HL-60 (cell line): Measurements from ENCODE around the gene ADAMTS7.
"Not testable (repeated sequence)": the region's sequence is repeated elsewhere in the genome, so short reads cannot be mapped to it uniquely, and the experiment has no call there.

Source experiments
- DNase-seq, 2 experiments: peaks; one replicate each; pipeline ENCODE4 v3.0.0-alpha.2; 2010 to 2020; ENCODE audit warnings: low read depth in 1 of 2, low spot score in 1 of 2
- H3K27ac ChIP-seq: fragments of 250-450 bp; sonication (Bioruptor Pico); replicated peaks from 2 replicates; pipeline ENCODE4 v1.5.1; 2020; ENCODE audit warnings: mild to moderate bottlenecking, moderate library complexity
- H3K27me3 ChIP-seq: fragments of 250-450 bp; sonication (Bioruptor Pico); 2 replicates; pipeline ENCODE4 v1.5.1; 2021; ENCODE audit warnings: mild to moderate bottlenecking, moderate library complexity; ENCODE audit not compliant: insufficient read depth, poor library complexity, severe bottlenecking
- H3K4me3 ChIP-seq: replicated peaks from 2 replicates; pipeline ENCODE4 v1.5.1; 2011; ENCODE audit warnings: mild to moderate bottlenecking, control low read depth, low read length; ENCODE audit not compliant: insufficient read depth
- CTCF ChIP-seq: IDR thresholded peaks from one replicate; pipeline ENCODE4 v1.5.1; 2011; ENCODE audit warnings: low read length, control low read depth, inconsistent platforms; ENCODE audit not compliant: insufficient read depth
- GABPA ChIP-seq: IDR thresholded peaks from 2 replicates; pipeline ENCODE4 v1.6.1; 2012; ENCODE audit warnings: low read depth
- POLR2AphosphoS5 ChIP-seq: IDR thresholded peaks from 2 replicates; pipeline ENCODE4 v1.6.1; 2012; ENCODE audit warnings: low read depth
- SPI1 ChIP-seq: IDR thresholded peaks from 2 replicates; pipeline ENCODE4 v1.6.1; 2012; ENCODE audit warnings: low read depth, mild to moderate bottlenecking, borderline replicate concordance
- TF ChIP-seq, protein P1 (sequence below): IDR thresholded peaks from 2 replicates; pipeline ENCODE4 v1.6.1; 2012; ENCODE audit warnings: low read depth; ENCODE audit not compliant: insufficient replicate concordance

ADAMTS7 gene

GRCh38 chr15:78800806-78801205, 10.5 kb downstream of the ADAMTS7 start:
- Histone ChIP-seq H3K27ac (no peak overlapping the region), H3K4me3 (no peak overlapping the region), H3K27me3 (no peaks in the 10 kb centered on the region)
- TF ChIP-seq, protein P1, sequence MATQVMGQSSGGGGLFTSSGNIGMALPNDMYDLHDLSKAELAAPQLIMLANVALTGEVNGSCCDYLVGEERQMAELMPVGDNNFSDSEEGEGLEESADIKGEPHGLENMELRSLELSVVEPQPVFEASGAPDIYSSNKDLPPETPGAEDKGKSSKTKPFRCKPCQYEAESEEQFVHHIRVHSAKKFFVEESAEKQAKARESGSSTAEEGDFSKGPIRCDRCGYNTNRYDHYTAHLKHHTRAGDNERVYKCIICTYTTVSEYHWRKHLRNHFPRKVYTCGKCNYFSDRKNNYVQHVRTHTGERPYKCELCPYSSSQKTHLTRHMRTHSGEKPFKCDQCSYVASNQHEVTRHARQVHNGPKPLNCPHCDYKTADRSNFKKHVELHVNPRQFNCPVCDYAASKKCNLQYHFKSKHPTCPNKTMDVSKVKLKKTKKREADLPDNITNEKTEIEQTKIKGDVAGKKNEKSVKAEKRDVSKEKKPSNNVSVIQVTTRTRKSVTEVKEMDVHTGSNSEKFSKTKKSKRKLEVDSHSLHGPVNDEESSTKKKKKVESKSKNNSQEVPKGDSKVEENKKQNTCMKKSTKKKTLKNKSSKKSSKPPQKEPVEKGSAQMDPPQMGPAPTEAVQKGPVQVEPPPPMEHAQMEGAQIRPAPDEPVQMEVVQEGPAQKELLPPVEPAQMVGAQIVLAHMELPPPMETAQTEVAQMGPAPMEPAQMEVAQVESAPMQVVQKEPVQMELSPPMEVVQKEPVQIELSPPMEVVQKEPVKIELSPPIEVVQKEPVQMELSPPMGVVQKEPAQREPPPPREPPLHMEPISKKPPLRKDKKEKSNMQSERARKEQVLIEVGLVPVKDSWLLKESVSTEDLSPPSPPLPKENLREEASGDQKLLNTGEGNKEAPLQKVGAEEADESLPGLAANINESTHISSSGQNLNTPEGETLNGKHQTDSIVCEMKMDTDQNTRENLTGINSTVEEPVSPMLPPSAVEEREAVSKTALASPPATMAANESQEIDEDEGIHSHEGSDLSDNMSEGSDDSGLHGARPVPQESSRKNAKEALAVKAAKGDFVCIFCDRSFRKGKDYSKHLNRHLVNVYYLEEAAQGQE, result no peak
- TF ChIP-seq GABPA (no peak), CTCF (no peak), POLR2AphosphoS5 (no peak), SPI1 (no peak)
- DNase-seq, result no peak

DNA sequence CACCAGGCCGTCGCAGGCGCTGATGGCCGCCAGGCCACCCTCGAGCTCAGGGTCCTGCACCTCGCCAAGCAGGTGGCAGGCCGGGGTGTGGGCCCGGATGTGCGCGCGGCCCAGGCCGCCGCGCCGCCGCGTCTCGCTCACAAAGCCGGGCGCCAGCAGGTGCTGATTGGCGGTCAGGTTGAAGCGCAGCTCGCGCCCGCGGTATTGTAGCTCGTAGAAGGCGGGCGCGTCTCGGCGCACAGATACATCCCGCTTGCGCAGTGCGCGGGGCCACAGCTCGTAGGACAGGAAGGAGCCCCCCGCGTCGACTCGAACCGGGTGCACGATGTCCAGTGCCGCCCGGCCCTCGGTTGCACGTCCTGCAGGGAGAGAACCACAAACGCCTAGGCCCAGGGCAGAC, 11.1 kb downstream of the ADAMTS7 start:
- TF ChIP-seq GABPA (no peak), POLR2AphosphoS5 (no peak), CTCF (no peak)
- TF ChIP-seq, protein P1, result no peak
- no peaks in the 10 kb centered on the region for H3K27me3 ChIP-seq
- no peak for DNase-seq
- no peak overlapping the region for H3K27ac ChIP-seq
- no peak overlapping the region for H3K4me3 ChIP-seq

GRCh38 chr15:78799102-78799501, 12.2 kb downstream of the ADAMTS7 start:
- not testable (repeated sequence) for H3K27ac ChIP-seq, H3K27me3 ChIP-seq, DNase-seq, H3K4me3 ChIP-seq

DNA sequence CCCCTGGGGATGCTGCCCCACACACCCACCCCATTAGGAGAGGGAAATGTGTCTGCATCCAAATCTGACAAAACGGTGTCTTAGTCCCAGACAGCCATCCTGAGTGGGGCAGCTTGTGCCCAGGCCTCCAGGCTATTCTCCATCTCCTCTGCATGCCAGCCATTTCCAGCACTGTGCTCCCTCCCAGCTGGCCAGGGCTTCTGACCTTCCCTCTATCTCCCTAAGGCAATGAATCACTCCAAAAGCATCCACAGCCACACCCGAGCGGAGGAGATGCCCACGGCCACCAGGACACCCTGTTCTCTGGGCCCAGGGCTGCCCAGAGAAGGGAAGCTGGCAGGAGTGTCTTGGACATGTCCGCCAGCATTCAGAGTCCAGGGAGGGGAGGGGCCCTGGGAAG, 12.9 kb downstream of the ADAMTS7 start:
- not testable (repeated sequence) for H3K27ac ChIP-seq, DNase-seq, H3K27me3 ChIP-seq

GRCh38 chr15:78797951-78798350, 13.3 kb downstream of the ADAMTS7 start:
- Histone ChIP-seq H3K27ac (no peak overlapping the region), H3K4me3 (no peak overlapping the region), H3K27me3 (no peaks in the 10 kb centered on the region)
- no peak for DNase-seq
- TF ChIP-seq POLR2AphosphoS5, result no peak
- TF ChIP-seq SPI1, result no peak
- TF ChIP-seq, protein P1, result no peak
- no peak for TF ChIP-seq CTCF
- TF ChIP-seq GABPA, result no peak

More for the DNA sequence above, 12.9 kb downstream of the ADAMTS7 start:
- not testable (repeated sequence) for H3K4me3 ChIP-seq
